ENCODE data around the gene CNMD.

DNA sequence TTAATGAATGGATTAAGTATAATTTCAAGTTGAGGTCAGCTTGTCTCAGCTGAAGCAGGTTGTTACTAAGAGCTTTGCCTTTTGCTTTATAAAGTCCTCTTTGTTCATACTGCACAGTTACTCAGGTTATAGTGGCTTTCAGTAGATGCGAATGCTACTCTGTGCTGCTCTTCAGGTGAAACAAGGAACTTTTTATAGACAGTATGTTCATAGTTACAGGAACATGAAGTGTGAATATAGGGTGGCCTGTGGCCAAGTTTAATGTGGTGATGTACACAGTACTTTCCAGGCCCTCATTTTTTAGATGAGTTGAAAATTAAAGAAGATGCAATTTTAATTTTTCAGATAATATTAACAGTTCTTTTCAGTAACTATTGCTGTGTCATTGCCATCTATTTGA, 66.2 kb downstream of the CNMD start:
- TF ChIP-seq, protein P1, sequence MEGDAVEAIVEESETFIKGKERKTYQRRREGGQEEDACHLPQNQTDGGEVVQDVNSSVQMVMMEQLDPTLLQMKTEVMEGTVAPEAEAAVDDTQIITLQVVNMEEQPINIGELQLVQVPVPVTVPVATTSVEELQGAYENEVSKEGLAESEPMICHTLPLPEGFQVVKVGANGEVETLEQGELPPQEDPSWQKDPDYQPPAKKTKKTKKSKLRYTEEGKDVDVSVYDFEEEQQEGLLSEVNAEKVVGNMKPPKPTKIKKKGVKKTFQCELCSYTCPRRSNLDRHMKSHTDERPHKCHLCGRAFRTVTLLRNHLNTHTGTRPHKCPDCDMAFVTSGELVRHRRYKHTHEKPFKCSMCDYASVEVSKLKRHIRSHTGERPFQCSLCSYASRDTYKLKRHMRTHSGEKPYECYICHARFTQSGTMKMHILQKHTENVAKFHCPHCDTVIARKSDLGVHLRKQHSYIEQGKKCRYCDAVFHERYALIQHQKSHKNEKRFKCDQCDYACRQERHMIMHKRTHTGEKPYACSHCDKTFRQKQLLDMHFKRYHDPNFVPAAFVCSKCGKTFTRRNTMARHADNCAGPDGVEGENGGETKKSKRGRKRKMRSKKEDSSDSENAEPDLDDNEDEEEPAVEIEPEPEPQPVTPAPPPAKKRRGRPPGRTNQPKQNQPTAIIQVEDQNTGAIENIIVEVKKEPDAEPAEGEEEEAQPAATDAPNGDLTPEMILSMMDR (conservative IDR thresholded peaks at IDR 0.05), result no peak
- TF ChIP-seq ZFX (IDR thresholded peaks at IDR 0.05), result no peak
